HepG2 (cell line): ENCODE measurements around the gene SH3D19. TPM values are rescaled to one million over a fixed set of nuclear protein-coding genes. Genes with fewer than 3 reads are reported as not detected.

Source experiments
- ARNTL ChIP-seq: sonication (generic); formaldehyde crosslinking; IDR thresholded peaks from 2 replicates; pipeline ENCODE4 v1.4.0; 2020; ENCODE audit warnings: mild to moderate bottlenecking, missing genetic modification reagents
- BCLAF1 ChIP-seq: fragments of 450-650 bp; IDR thresholded peaks from 2 replicates; pipeline ENCODE4 v1.6.1; 2017; ENCODE audit warnings: mild to moderate bottlenecking
- CENPBD1 ChIP-seq: sonication (generic); formaldehyde crosslinking; IDR thresholded peaks from 2 replicates; pipeline ENCODE4 v1.8.0; 2022; ENCODE audit warnings: missing genetic modification reagents, low read depth, mild to moderate bottlenecking, borderline replicate concordance
- HINFP ChIP-seq: sonication (generic); formaldehyde crosslinking; IDR thresholded peaks from 2 replicates; pipeline ENCODE4 v1.4.0; 2020; ENCODE audit warnings: low read depth, mild to moderate bottlenecking, missing genetic modification reagents
- HNF4A ChIP-seq: sonication (generic); formaldehyde crosslinking; IDR thresholded peaks from 2 replicates; pipeline ENCODE4 v1.4.0; 2020; ENCODE audit warnings: missing genetic modification reagents
- KAT8 ChIP-seq: IDR thresholded peaks from 2 replicates; pipeline ENCODE4 v1.6.1; 2016; ENCODE audit warnings: missing genetic modification reagents, missing compliant biosample characterization
- MLXIP ChIP-seq: sonication (generic); formaldehyde crosslinking; IDR thresholded peaks from 2 replicates; pipeline ENCODE4 v1.9.0; 2021; ENCODE audit warnings: missing genetic modification reagents, borderline replicate concordance
- MXD4 ChIP-seq: IDR thresholded peaks from 2 replicates; pipeline ENCODE4 v1.6.1; 2016; ENCODE audit warnings: mild to moderate bottlenecking, missing biosample characterization, missing genetic modification reagents
- YEATS4 ChIP-seq: sonication (generic); formaldehyde crosslinking; IDR thresholded peaks from 2 replicates; pipeline ENCODE4 v1.4.0; 2020; ENCODE audit warnings: missing genetic modification reagents, borderline replicate concordance
- ZNF207 ChIP-seq: fragments of 450-650 bp; IDR thresholded peaks from 2 replicates; pipeline ENCODE4 v1.6.1; 2016; ENCODE audit warnings: antibody characterized with exemption, borderline replicate concordance
- ZNF772 ChIP-seq: sonication (generic); formaldehyde crosslinking; IDR thresholded peaks from 2 replicates; pipeline ENCODE4 v1.5.0; 2020; ENCODE audit warnings: mild to moderate bottlenecking, missing genetic modification reagents
- polyA plus RNA-seq, 8 experiments: library from polyadenylated mRNA; depleted of rRNA in 3 of 8; stranded (reverse) in 7 of 8; unstranded in 1 of 8; fragments of >200 nt; fragmentation: Illumina TruSeq in 4 of 8; extraction: Trizol in 4 of 8; gene quantifications; 2 replicates each; pipeline versions ENCODE4 v1.2.1 to v1.2.3, GENCODE V29; 2011 to 2016; ENCODE audit warnings: low read depth in 4 of 8, missing spikeins in 1 of 8, mixed read lengths in 1 of 8; ENCODE audit not compliant: insufficient read depth in 1 of 8
- total RNA-seq, 5 experiments: library from RNA; depleted of rRNA; stranded (reverse); fragments of >200 nt; fragmentation: Illumina TruSeq; extraction: Trizol; gene quantifications; 2 replicates each; pipeline ENCODE4 v1.2.3, GENCODE V29; 2016; ENCODE audit warnings: low read depth in 1 of 5

Gene SH3D19
- total and polyA plus RNA-seq, 2 of the 13 experiments (the other 11 are each of a cell fraction or from before 2014, with no cell fraction given) = 31.2 to 38.0 TPM

GRCh38 chr4:151192556-151193235, 132.7 kb downstream of the SH3D19 start (continued):
- TF ChIP-seq HNF4A (CRISPR knock-in tag) (no peak), ZNF207 (no peak), MXD4 (CRISPR knock-in tag) (no peak), KAT8 (CRISPR knock-in tag) (no peak), YEATS4 (no peak), CENPBD1 (CRISPR knock-in tag) (no peak), ZNF772 (CRISPR knock-in tag) (no peak), MLXIP (CRISPR knock-in tag) (no peak), ARNTL (CRISPR knock-in tag) (no peak), BCLAF1 (no peak), HINFP (no peak)
